IMR-90 (cell line): ENCODE data around the gene NMT1. TPM values are rescaled to one million over a fixed set of nuclear protein-coding genes. Genes with fewer than 3 reads are reported as not detected.

Source experiments
- ATAC-seq: fragments of 200-7000 bp; cut with Tn5 transposase; 2 replicates; pipeline ENCODE4 v1.9.1; 2020; ENCODE audit warnings: low read depth, mild to moderate bottlenecking, moderate library complexity
- BruUV-seq: library from RNA; stranded (reverse); fragments of 400-500 nt; replicated peaks from 2 replicates; lab custom pipeline; 2021; lab: Mats Ljungman, UMichigan
- CTCF ChIA-PET: fragments of 300-600 bp; formaldehyde crosslinking; extraction: SDS; loops from one replicate; lab custom pipeline; 2021; ENCODE audit warnings: antibody characterized with exemption; lab: Yijun Ruan, JAX
- POLR2A ChIA-PET: fragments of 300-600 bp; sonication (Branson Sonifier 250); formaldehyde crosslinking; loops from one replicate; lab custom pipeline; 2022; ENCODE audit warnings: antibody characterized with exemption; ENCODE audit not compliant: unreplicated experiment; lab: Charles Lee
- DNase-seq: peaks from one replicate; pipeline ENCODE4 v3.0.0; 2013
- H2AFZ ChIP-seq: replicated peaks from 2 replicates; pipeline ENCODE3; 2013; ENCODE audit warnings: low read length, mild to moderate bottlenecking; ENCODE audit not compliant: poor library complexity
- H2AK5ac ChIP-seq: 2 replicates; pipeline ENCODE4 v1.6.1; 2013; ENCODE audit warnings: low read depth, low read length, inconsistent platforms
- H2AK9ac ChIP-seq: replicated peaks from 2 replicates; pipeline ENCODE3; 2013; ENCODE audit warnings: mild to moderate bottlenecking, low read depth, low read length, moderate library complexity; ENCODE audit not compliant: poor library complexity
- H2BK120ac ChIP-seq: 2 replicates; pipeline ENCODE4 v1.6.1; 2013; ENCODE audit warnings: low read depth, low read length, inconsistent platforms
- H2BK15ac ChIP-seq: 3 replicates; pipeline ENCODE4 v1.6.1; 2013; ENCODE audit warnings: low read depth, low read length, inconsistent platforms
- H2BK20ac ChIP-seq: 2 replicates; pipeline ENCODE4 v1.6.1; 2013; ENCODE audit warnings: low read depth, mild to moderate bottlenecking, inconsistent platforms, low read length, moderate library complexity
- H2BK5ac ChIP-seq: 2 replicates; pipeline ENCODE4 v1.6.1; 2013; ENCODE audit warnings: mild to moderate bottlenecking, low read depth, low read length, inconsistent platforms; ENCODE audit not compliant: poor library complexity, severe bottlenecking
- H3K14ac ChIP-seq: replicated peaks from 2 replicates; pipeline ENCODE4 v1.6.1; 2013; ENCODE audit warnings: low read depth, low read length, inconsistent platforms
- H3K18ac ChIP-seq: 2 replicates; pipeline ENCODE4 v1.6.1; 2013; ENCODE audit warnings: low read depth, low read length, control low read depth
- H3K23ac ChIP-seq: 2 replicates; pipeline ENCODE4 v1.6.1; 2013; ENCODE audit warnings: low read depth, low read length, inconsistent platforms
- H3K27ac ChIP-seq: 2 replicates; pipeline ENCODE4 v1.5.1; 2013; ENCODE audit warnings: mild to moderate bottlenecking, control low read depth, low read length; ENCODE audit not compliant: insufficient read depth
- H3K27me3 ChIP-seq: 2 replicates; pipeline ENCODE4 v1.6.1; 2013; ENCODE audit warnings: low read length; ENCODE audit not compliant: control insufficient read depth, insufficient read depth
- H3K36me3 ChIP-seq: 2 replicates; pipeline ENCODE4 v1.6.1; 2013; ENCODE audit warnings: low read length, mixed read lengths; ENCODE audit not compliant: control insufficient read depth, insufficient read depth
- H3K4ac ChIP-seq: 2 replicates; pipeline ENCODE4 v1.6.1; 2013; ENCODE audit warnings: low read depth, low read length, inconsistent platforms
- H3K4me1 ChIP-seq: 2 replicates; pipeline ENCODE4 v1.6.1; 2013; ENCODE audit warnings: low read length, mixed read lengths; ENCODE audit not compliant: control insufficient read depth, insufficient read depth
- H3K4me2 ChIP-seq: 2 replicates; pipeline ENCODE4 v1.6.1; 2013; ENCODE audit warnings: low read depth, mild to moderate bottlenecking, control low read depth, low read length, moderate library complexity
- H3K4me3 ChIP-seq: 2 replicates; pipeline ENCODE4 v1.5.1; 2013; ENCODE audit warnings: low read depth, mild to moderate bottlenecking, control low read depth, low read length, moderate library complexity; ENCODE audit not compliant: insufficient read depth
- H3K56ac ChIP-seq: 2 replicates; pipeline ENCODE4 v1.6.1; 2013; ENCODE audit warnings: low read length, inconsistent platforms; ENCODE audit not compliant: insufficient read depth; ENCODE audit errors: extremely low read depth
- H3K79me1 ChIP-seq, 2 experiments: 2 replicates each; pipeline ENCODE4 v1.6.1; 2013; ENCODE audit warnings: low read length in 2 of 2, inconsistent platforms in 1 of 2, low read depth in 1 of 2
- H3K9ac ChIP-seq: 2 replicates; pipeline ENCODE4 v1.6.1; 2013; ENCODE audit warnings: low read depth, low read length, control low read depth
- H3K9me1 ChIP-seq: 2 replicates; pipeline ENCODE4 v1.6.1; 2013; ENCODE audit warnings: low read length, inconsistent platforms; ENCODE audit not compliant: insufficient read depth
- H3K9me3 ChIP-seq: 2 replicates; pipeline ENCODE4 v1.6.1; 2013; ENCODE audit warnings: low read length; ENCODE audit not compliant: control insufficient read depth, insufficient read depth
- H4K20me1 ChIP-seq: 2 replicates; pipeline ENCODE4 v1.6.1; 2013; ENCODE audit warnings: low read length, inconsistent platforms; ENCODE audit not compliant: insufficient read depth
- H4K5ac ChIP-seq: 2 replicates; pipeline ENCODE4 v1.6.1; 2013; ENCODE audit warnings: mild to moderate bottlenecking, low read depth, low read length, control low read depth
- H4K8ac ChIP-seq, 2 experiments: 2 replicates each; pipeline ENCODE4 v1.6.1; 2013; ENCODE audit warnings: low read depth in 2 of 2, low read length in 2 of 2, control low read depth in 1 of 2, inconsistent platforms in 1 of 2
- H4K91ac ChIP-seq: 2 replicates; pipeline ENCODE4 v1.6.1; 2013; ENCODE audit warnings: low read depth, low read length, inconsistent platforms; ENCODE audit not compliant: insufficient read depth
- MAZ ChIP-seq: IDR thresholded peaks from 2 replicates; pipeline ENCODE4 v1.6.1; 2012; ENCODE audit warnings: low read depth, mild to moderate bottlenecking, low read length, improper control_type of control experiment, moderate library complexity, borderline replicate concordance
- RCOR1 ChIP-seq: IDR thresholded peaks from 2 replicates; pipeline ENCODE4 v1.6.1; 2012; ENCODE audit warnings: mild to moderate bottlenecking, low read length, improper control_type of control experiment; ENCODE audit not compliant: insufficient replicate concordance
- WGBS, 2 experiments: methylation state at CpG; one replicate each; pipeline versions ENCODE4 v1.1.5 to v1.1.7; 2013; ENCODE audit warnings: missing lambda C conversion rate in 2 of 2; ENCODE audit not compliant: insufficient read length in 1 of 2; ENCODE audit errors: extremely low coverage in 2 of 2; 5-methylcytosine and 5-hydroxymethylcytosine counted together
- dilution Hi-C: fragments of 300-500 bp; cut with HindIII; formaldehyde crosslinking; loops from one replicate; pipeline ENCODE4 v1.14.3; 2018; ENCODE audit warnings: low sequenced_read_pairs; ENCODE audit not compliant: unreplicated experiment
- in situ Hi-C: fragments of 300-500 bp; cut with MboI; formaldehyde crosslinking; loops from 3 replicates; pipeline ENCODE4 v1.14.3; 2019; ENCODE audit warnings: low sequenced_read_pairs, inconsistent platforms, mixed read lengths
- intact Hi-C: fragments of 100-400 bp; cut with micrococcal nuclease; formaldehyde crosslinking; loops from 2 replicates; pipeline ENCODE4 v1.10.0; 2022
- polyA plus RNA-seq, 3 experiments: library from polyadenylated mRNA; depleted of rRNA; stranded (reverse); fragments of >200 nt; gene quantifications; 2 replicates each; pipeline ENCODE4 v1.2.3, GENCODE V29; 2012; ENCODE audit warnings: low replicate concordance in 1 of 3
- total RNA-seq: library from RNA; depleted of rRNA; stranded (reverse); fragments of >200 nt; gene quantifications from 2 replicates; pipeline ENCODE4 v1.2.3, GENCODE V29; 2012

NMT1 gene
- total and polyA plus RNA-seq, 2 of the 4 experiments (the other 2 are of a cell fraction): 38.0 to 60.6 TPM

- Histone ChIP-seq H2AK5ac (peak overlapping the region; percentile 99), H3K18ac (peak overlapping the region; percentile 80), H2AK9ac (peak overlapping the region; percentile 39), H3K79me1 (peaks cover 59 to 86% of the 10 kb centered on the region in 2 experiments), H4K8ac (peak overlapping the region; percentile 72 to 94), H3K4ac (peak overlapping the region; percentile 98), H3K9ac (0 out of 2 replicates have a peak overlapping the region, but pooled peaks have one; percentile 9), H3K9me3 (no peaks in the 10 kb centered on the region), H3K36me3 (no peaks in the 10 kb centered on the region), H3K23ac (peak overlapping the region; percentile 79), H3K27ac (peak overlapping the region; percentile 88), H3K56ac (no peak overlapping the region), H3K14ac (peak overlapping the region; percentile 95), H4K91ac (peak overlapping the region; percentile 88), H2BK15ac (peak overlapping the region; percentile 96; the same call in 2 of the 3 replicates), H3K4me1 (peaks cover 49% of the 10 kb centered on the region), H4K5ac (peak overlapping the region; percentile 65), H3K27me3 (no peaks in the 10 kb centered on the region), H3K4me2 (peak overlapping the region; percentile 46), H3K9me1 (peaks cover 43% of the 10 kb centered on the region), H2BK5ac (peak overlapping the region; percentile 89), H3K4me3 (no peak overlapping the region), H4K20me1 (peaks cover 9% of the 10 kb centered on the region; the same call in 1 of the 2 replicates), H2AFZ (peak overlapping the region; percentile 77), H2BK20ac (peak overlapping the region; percentile 84), H2BK120ac (peak overlapping the region; percentile 91)
- no TSS peak for BruUV-seq
- WGBS, 2 experiments: 58 to 100% methylated on average over 1 to 7 of the region's 20 CpGs
- peak; percentile 15 for ATAC-seq
- ChIA-PET POLR2A (interaction anchor here (0.5 kb wide), 1 partner anchor 27 kb away, joined by 4 read pairs; no protein-coding TSS in a partner anchor), CTCF (no interaction called here)
- in situ Hi-C loops (no loop called here), intact Hi-C loops (no loop called here), dilution Hi-C loops (no loop called here)
- no peak for TF ChIP-seq RCOR1
- peak; percentile 27; the same call in 1 of the 2 replicates for TF ChIP-seq MAZ
- peak; percentile 42 for DNase-seq
Measured at GRCh38 chr17:45127548-45128300, 66.6 kb downstream of the NMT1 start.
